Measurements from ENCODE around the gene ESPN.

DNA sequence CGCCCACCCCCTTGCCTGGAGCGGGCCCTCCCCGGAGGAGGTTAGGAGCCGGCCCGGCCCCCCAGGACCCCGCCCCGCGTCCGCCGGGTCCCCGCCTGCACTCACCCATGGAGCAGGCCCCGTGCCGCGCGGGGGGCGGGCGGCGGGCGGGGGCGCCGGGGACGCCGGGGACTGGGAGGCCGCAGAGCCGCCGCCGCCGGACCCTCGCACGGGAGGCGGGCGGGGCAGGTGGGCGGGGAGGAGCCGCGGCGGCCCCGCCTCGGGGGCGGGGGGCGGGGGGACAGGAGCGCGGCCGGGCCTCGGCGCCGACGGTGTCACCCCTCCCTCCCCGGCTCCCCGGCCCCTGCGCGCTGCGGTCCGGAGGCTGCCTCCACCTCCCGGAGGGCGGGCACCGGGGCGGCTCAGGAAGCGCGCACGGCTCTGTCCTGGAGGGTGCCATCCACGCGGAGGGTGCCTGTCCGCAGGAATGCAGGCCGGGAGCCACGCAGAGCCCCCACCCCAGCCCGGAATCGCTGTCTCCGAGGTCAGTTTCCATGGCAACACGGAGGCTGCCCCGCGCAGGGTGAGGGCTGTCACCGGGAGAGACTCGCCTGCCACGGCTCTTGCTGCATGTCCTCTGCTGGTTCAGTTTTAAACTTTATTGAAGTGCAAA is 72.8 kb downstream of the ESPN start:
- TF ChIP-seq POLR2A (IDR thresholded peaks at IDR 0.05; ENCODE audit: low read depth, low read length), result no peak
- no peak for TF ChIP-seq POLR2AphosphoS5 (IDR thresholded peaks at IDR 0.05; ENCODE audit: low read depth, low read length)
- TF ChIP-seq TAF1 (IDR thresholded peaks at IDR 0.05; ENCODE audit: low read depth, low read length), result no peak

Measured in GM12891 (cell line).